HG02884 (cell line): Measurements from ENCODE around the gene PDXK.

Experiments used
- ATAC-seq: cut with Tn5 transposase; IDR thresholded peaks from one replicate; pipeline ENCODE4 v1.9.1; 2021; ENCODE audit warnings: mild to moderate bottlenecking, moderate library complexity; ENCODE audit not compliant: unreplicated experiment

Gene PDXK

GRCh38 chr21:43721939-43722338 lies 3.0 kb downstream of the PDXK start:
- ATAC-seq, result no peak

- ATAC-seq, result no peak
These were observed 4.7 kb downstream of the PDXK start for GRCh38 chr21:43723648-43724047.

- ATAC-seq, result no peak
These were observed 8.0 kb downstream of the PDXK start for GRCh38 chr21:43726686-43727518.

- no peak for ATAC-seq
These were observed 8.7 kb downstream of the PDXK start for GRCh38 chr21:43727519-43728153.

- ATAC-seq, result peak; percentile 5
These were observed 9.2 kb downstream of the PDXK start for GRCh38 chr21:43728154-43728466.

- peak; percentile 76 for ATAC-seq
These were observed 9.8 kb downstream of the PDXK start for GRCh38 chr21:43728467-43729390.

- no peak for ATAC-seq
These were observed 12.5 kb downstream of the PDXK start for GRCh38 chr21:43731476-43731875.

GRCh38 chr21:43731891-43732711 lies 13.2 kb downstream of the PDXK start:
- ATAC-seq, result no peak

GRCh38 chr21:43733060-43733459 lies 14.1 kb downstream of the PDXK start:
- ATAC-seq, result no peak

- no peak for ATAC-seq
These were observed 14.7 kb downstream of the PDXK start for GRCh38 chr21:43733529-43734071.

- ATAC-seq, result no peak
These were observed 15.4 kb downstream of the PDXK start for GRCh38 chr21:43734131-43734927.

- no peak for ATAC-seq
These were observed 15.9 kb downstream of the PDXK start for GRCh38 chr21:43734928-43735229.

GRCh38 chr21:43735236-43736091 lies 16.5 kb downstream of the PDXK start:
- no peak for ATAC-seq

GRCh38 chr21:43736224-43736883 lies 17.4 kb downstream of the PDXK start:
- no peak for ATAC-seq

GRCh38 chr21:43737158-43737950 lies 18.4 kb downstream of the PDXK start:
- no peak for ATAC-seq

- no peak for ATAC-seq
These were observed 20.9 kb downstream of the PDXK start for GRCh38 chr21:43739621-43740435.
